ENCODE data around the gene ADGRA3.
A peak's percentile ranks its signal among the peaks of the same experiment; 100 is the strongest.

Gene ADGRA3

GRCh38 chr4:22338796-22339195 is 177.1 kb downstream of the ADGRA3 start:
- no peaks in the 10 kb centered on the region for H3K27me3 ChIP-seq (ENCODE audit: insufficient read depth, low read depth, severe bottlenecking)
- peaks cover 9% of the 10 kb centered on the region for H3K9me3 ChIP-seq (ENCODE audit: severe bottlenecking)
- H3K4me3 ChIP-seq (ENCODE audit: low read depth, low read length): no peak overlapping the region
- TF ChIP-seq CTCF (IDR thresholded peaks at IDR 0.05; ENCODE audit: low read depth, low read length): no peak
- peak; percentile 60 for DNase-seq
- H3K36me3 ChIP-seq: no peaks in the 10 kb centered on the region
- no peak overlapping the region for H3K27ac ChIP-seq
